PC-3 (cell line): ENCODE data around the gene SPRED1. TPM values are rescaled to one million over a fixed set of nuclear protein-coding genes. Genes with fewer than 3 reads are reported as not detected.
A peak's percentile ranks its signal among the peaks of the same experiment; 100 is the strongest.

Experiments
- ATAC-seq: fragments of 200-7000 bp; cut with Tn5 transposase; 2 replicates; pipeline ENCODE4 v1.9.1; 2020; ENCODE audit warnings: mild to moderate bottlenecking, moderate library complexity
- BruUV-seq: library from RNA; stranded (reverse); fragments of 400-500 nt; replicated peaks from 2 replicates; lab custom pipeline; 2021; lab: Mats Ljungman, UMichigan
- CTCF ChIA-PET: fragments of 300-600 bp; sonication (Branson Sonifier 250); formaldehyde crosslinking; loops from one replicate; lab custom pipeline; 2022; ENCODE audit warnings: antibody characterized with exemption; lab: Charles Lee
- POLR2A ChIA-PET: fragments of 300-600 bp; sonication (Branson Sonifier 250); formaldehyde crosslinking; loops from one replicate; lab custom pipeline; 2022; ENCODE audit warnings: antibody characterized with exemption; ENCODE audit not compliant: unreplicated experiment; lab: Charles Lee
- DNase-seq: peaks from one replicate; pipeline ENCODE4 v3.0.0-alpha.2; 2015
- H2AFZ ChIP-seq: fragments of 300-600 bp; sonication (generic); 2 replicates; pipeline ENCODE4 v1.6.0; 2016; ENCODE audit warnings: antibody characterized with exemption, low read length
- H3F3A ChIP-seq: fragments of 300-600 bp; sonication (generic); one replicate; pipeline ENCODE4 v1.6.0; 2017; ENCODE audit warnings: antibody characterized with exemption, low read length, control low read depth, mild to moderate bottlenecking; ENCODE audit not compliant: unreplicated experiment
- H3K27ac ChIP-seq: fragments of 300-600 bp; sonication (generic); 2 replicates; pipeline ENCODE4 v1.5.1; 2016; ENCODE audit warnings: mild to moderate bottlenecking, low read length
- H3K27me3 ChIP-seq: fragments of 300-600 bp; sonication (generic); 2 replicates; pipeline ENCODE4 v1.6.1; 2016; ENCODE audit warnings: low read length, mixed read lengths
- H3K36me3 ChIP-seq: fragments of 300-600 bp; sonication (generic); 2 replicates; pipeline ENCODE4 v1.6.1; 2016; ENCODE audit warnings: low read depth, mixed run types, low read length, mixed read lengths
- H3K4me1 ChIP-seq: fragments of 300-600 bp; sonication (generic); 2 replicates; pipeline ENCODE4 v1.5.1; 2016; ENCODE audit warnings: low read length; ENCODE audit not compliant: insufficient read depth
- H3K4me2 ChIP-seq: fragments of 300-600 bp; sonication (generic); 2 replicates; pipeline ENCODE4 v1.6.0; 2016; ENCODE audit warnings: low read length
- H3K4me3 ChIP-seq: fragments of 300-600 bp; sonication (generic); 2 replicates; pipeline ENCODE4 v1.5.1; 2016; ENCODE audit warnings: mild to moderate bottlenecking, low read length, mixed read lengths
- H3K79me2 ChIP-seq: fragments of 300-600 bp; sonication (generic); 2 replicates; pipeline ENCODE4 v1.6.1; 2017; ENCODE audit warnings: low read length, mixed read lengths
- H3K9ac ChIP-seq: fragments of 300-600 bp; sonication (generic); 2 replicates; pipeline ENCODE4 v1.6.0; 2016; ENCODE audit warnings: mild to moderate bottlenecking, low read length
- H3K9me2 ChIP-seq: fragments of 300-600 bp; sonication (generic); replicated peaks from 2 replicates; pipeline ENCODE4 v1.6.1; 2016; ENCODE audit warnings: mixed run types, low read length, mixed read lengths
- H3K9me3 ChIP-seq: fragments of 300-600 bp; sonication (generic); 2 replicates; pipeline ENCODE4 v1.6.1; 2016; ENCODE audit warnings: low read length, mixed read lengths
- H4K20me1 ChIP-seq: fragments of 300-600 bp; sonication (generic); 2 replicates; pipeline ENCODE4 v1.6.1; 2016; ENCODE audit warnings: low read length, mixed read lengths
- CTCF ChIP-seq: fragments of 300-600 bp; sonication (generic); conservative IDR thresholded peaks from 2 replicates; pipeline ENCODE4 v1.5.1; 2017; ENCODE audit warnings: antibody characterized with exemption, low read depth, mild to moderate bottlenecking, low read length
- EZH2 ChIP-seq: fragments of 300-600 bp; sonication (generic); IDR thresholded peaks from one replicate; pipeline ENCODE4 v1.6.1; 2017; ENCODE audit warnings: antibody characterized with exemption, mild to moderate bottlenecking, low read length; ENCODE audit not compliant: unreplicated experiment
- EZH2phosphoT487 ChIP-seq: fragments of 300-600 bp; sonication (generic); IDR thresholded peaks from 2 replicates; pipeline ENCODE4 v1.6.1; 2018; ENCODE audit warnings: mild to moderate bottlenecking, antibody characterized with exemption, low read length, borderline replicate concordance
- intact Hi-C: fragments of 100-400 bp; cut with micrococcal nuclease; formaldehyde crosslinking; loops from 2 replicates; pipeline ENCODE4 v1.9.0; 2023
- total RNA-seq: library from RNA; depleted of rRNA; stranded (reverse); fragments of >200 nt; gene quantifications from 2 replicates; pipeline ENCODE4 v1.2.3, GENCODE V29; 2014

Gene SPRED1
- total RNA-seq, 1 experiment from 2014 or later = 39.7 TPM

DNA sequence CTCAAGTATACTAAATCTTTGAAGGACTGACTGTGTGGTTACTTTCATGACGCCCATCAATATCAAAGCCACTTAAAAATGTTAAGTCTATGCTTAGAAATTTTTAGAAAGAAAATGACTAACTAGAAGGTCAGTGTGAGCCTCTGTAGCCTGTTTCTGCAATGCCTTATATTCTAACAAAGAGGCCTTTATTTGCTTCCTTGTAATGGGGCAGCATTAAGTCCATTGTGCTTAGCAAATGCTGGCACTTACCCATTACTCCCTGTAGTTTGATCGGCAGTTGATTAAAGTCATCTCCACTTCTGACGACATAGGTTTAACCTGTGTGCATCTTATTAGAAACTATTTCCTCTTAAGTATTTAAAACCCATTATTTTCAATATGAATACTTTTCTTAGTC is 109.7 kb downstream of the SPRED1 start:
- Histone ChIP-seq H2AFZ (no peak overlapping the region), H3K9me2 (no peaks in the 10 kb centered on the region), H3K79me2 (no peaks in the 10 kb centered on the region), H3K36me3 (no peaks in the 10 kb centered on the region), H4K20me1 (no peaks in the 10 kb centered on the region), H3K4me1 (no peaks in the 10 kb centered on the region), H3F3A (no peaks in the 10 kb centered on the region), H3K9ac (no peak overlapping the region), H3K4me2 (no peak overlapping the region), H3K9me3 (no peaks in the 10 kb centered on the region), H3K27me3 (peaks cover 13% of the 10 kb centered on the region; the same call in 1 of the 2 replicates), H3K4me3 (no peak overlapping the region), H3K27ac (no peak overlapping the region)
- intact Hi-C loops = no loop called here
- POLR2A ChIA-PET = no interaction called here
- BruUV-seq = no TSS peak
- no peak for DNase-seq
- TF ChIP-seq EZH2phosphoT487 = no peak
- no peak for TF ChIP-seq EZH2
- TF ChIP-seq CTCF = no peak
- CTCF ChIA-PET = no interaction called here
- ATAC-seq = 0 out of 2 replicates have a peak, but pooled peaks have one; percentile 18

- BruUV-seq = no TSS peak
- no peak overlapping the region for H3K27ac ChIP-seq
Measured at GRCh38 chr15:38367476-38367875, 114.8 kb downstream of the SPRED1 start.

More at GRCh38 chr15:38367476-38367875, 114.8 kb downstream of the SPRED1 start:
- Histone ChIP-seq H3K27me3 (peaks cover 13% of the 10 kb centered on the region; the same call in 1 of the 2 replicates), H2AFZ (no peak overlapping the region), H3K36me3 (no peaks in the 10 kb centered on the region), H3F3A (no peaks in the 10 kb centered on the region), H3K4me1 (no peaks in the 10 kb centered on the region), H3K9ac (no peak overlapping the region), H4K20me1 (no peaks in the 10 kb centered on the region), H3K9me2 (no peaks in the 10 kb centered on the region), H3K4me2 (no peak overlapping the region), H3K79me2 (no peaks in the 10 kb centered on the region), H3K9me3 (no peaks in the 10 kb centered on the region), H3K4me3 (no peak overlapping the region)
- TF ChIP-seq CTCF (no peak), EZH2phosphoT487 (no peak), EZH2 (no peak)
- ChIA-PET CTCF (no interaction called here), POLR2A (no interaction called here)
- intact Hi-C loops = no loop called here
- ATAC-seq = no peak
- no peak for DNase-seq
